8988T (cell line): ENCODE data around the gene PCDHA5.
A peak's percentile ranks its signal among the peaks of the same experiment; 100 is the strongest.
"Not testable (repeated sequence)": the region's sequence is repeated elsewhere in the genome, so short reads cannot be mapped to it uniquely, and the experiment has no call there.

Source experiments
- DNase-seq: peaks from one replicate; pipeline ENCODE4 v3.0.0; 2011

The PCDHA5 gene

DNA sequence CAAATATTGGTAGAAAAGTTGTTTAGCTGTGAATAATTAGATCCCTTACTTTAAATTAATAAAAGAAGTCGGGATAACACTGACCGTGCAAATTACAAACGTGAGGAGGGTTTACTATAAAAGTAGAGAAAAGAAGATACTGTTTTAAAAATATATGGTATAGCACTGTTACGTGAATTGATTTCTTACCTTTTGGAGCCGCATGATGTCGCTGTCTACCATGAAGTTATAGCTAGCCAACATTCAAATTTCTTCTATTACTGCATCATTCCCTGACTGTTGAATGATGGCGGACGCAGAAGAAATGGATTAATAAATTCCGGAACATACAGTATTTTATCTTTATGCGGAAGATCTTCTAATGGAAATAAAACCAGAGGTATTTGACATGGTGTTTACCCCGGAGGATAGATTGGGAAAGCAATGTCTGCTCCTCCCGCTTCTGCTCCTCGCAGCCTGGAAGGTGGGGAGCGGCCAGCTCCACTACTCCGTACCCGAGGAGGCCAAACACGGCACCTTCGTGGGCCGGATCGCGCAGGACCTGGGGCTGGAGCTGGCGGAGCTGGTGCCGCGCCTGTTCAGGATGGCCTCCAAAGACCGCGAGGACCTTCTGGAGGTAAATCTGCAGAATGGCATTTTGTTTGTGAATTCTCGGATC is 6.4 kb downstream of the PCDHA5 start, which contains the start of gene PCDHA6:
PCDHA6 (plus strand) TSS at position 257 of the 658 bp plus-strand sequence; CDS start at position 389, 132 bp downstream.
- no peak for DNase-seq

DNA sequence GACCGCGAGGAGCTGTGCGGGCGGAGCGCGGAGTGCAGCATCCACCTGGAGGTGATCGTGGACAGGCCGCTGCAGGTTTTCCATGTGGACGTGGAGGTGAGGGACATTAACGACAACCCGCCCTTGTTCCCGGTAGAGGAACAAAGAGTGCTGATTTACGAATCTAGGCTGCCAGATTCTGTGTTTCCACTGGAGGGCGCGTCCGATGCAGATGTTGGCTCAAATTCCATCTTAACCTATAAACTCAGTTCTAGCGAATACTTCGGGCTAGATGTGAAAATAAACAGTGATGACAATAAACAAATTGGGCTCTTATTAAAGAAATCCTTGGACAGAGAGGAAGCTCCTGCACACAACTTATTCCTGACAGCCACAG is 6.9 kb downstream of the PCDHA5 start:
- no peak for DNase-seq

DNA sequence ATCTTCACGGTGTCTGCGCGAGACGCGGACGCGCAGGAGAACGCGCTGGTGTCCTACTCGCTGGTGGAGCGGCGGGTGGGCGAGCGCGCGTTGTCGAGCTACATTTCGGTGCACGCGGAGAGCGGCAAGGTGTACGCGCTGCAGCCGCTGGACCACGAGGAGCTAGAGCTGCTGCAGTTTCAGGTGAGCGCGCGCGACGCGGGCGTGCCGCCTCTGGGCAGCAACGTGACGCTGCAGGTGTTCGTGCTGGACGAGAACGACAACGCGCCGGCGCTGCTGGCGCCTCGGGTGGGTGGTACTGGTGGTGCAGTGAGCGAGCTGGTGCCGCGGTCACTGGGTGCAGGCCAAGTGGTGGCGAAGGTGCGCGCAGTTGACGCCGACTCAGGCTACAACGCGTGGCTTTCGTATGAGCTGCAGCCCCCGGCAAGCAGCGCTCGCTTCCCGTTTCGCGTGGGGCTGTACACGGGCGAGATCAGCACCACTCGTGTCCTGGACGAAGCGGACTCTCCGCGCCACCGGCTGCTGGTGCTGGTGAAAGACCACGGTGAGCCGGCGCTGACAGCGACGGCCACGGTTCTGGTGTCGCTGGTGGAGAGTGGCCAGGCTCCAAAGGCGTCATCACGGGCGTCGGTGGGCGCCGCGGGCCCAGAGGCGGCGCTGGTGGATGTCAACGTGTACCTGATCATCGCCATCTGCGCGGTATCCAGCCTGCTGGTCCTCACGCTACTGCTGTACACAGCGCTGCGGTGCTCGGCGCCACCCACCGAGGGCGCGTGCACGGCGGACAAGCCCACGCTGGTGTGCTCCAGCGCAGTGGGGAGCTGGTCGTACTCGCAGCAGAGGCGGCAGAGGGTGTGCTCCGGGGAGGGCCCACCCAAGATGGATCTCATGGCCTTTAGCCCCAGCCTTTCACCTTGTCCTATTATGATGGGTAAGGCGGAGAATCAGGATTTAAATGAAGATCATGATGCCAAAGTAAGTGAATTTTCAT is 8.4 kb downstream of the PCDHA5 start:
- not testable (repeated sequence) for DNase-seq

DNA sequence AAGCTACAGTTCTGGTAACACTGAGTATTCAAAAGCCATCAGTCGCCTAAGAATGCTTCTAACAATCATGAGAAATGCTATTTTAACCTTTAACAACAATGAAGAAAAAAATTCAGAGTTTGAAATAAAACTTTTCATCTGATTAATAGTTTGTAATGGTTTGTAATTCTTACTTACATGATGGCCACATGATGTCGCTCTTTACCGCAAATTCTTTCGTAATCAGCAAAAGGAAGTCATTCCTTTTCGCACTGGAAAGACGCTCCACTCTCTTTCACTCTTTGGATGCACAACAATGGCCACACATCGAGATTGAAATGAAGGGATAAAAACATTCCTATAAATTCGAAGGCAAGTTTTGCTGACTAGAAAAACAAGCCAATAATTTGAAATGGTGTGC is 12.6 kb downstream of the PCDHA5 start, which contains the start of gene PCDHA7:
PCDHA7 (plus strand) TSS at position 277 of the 400 bp plus-strand sequence; CDS start at position 392, 115 bp downstream.
- DNase-seq, result no peak

DNA sequence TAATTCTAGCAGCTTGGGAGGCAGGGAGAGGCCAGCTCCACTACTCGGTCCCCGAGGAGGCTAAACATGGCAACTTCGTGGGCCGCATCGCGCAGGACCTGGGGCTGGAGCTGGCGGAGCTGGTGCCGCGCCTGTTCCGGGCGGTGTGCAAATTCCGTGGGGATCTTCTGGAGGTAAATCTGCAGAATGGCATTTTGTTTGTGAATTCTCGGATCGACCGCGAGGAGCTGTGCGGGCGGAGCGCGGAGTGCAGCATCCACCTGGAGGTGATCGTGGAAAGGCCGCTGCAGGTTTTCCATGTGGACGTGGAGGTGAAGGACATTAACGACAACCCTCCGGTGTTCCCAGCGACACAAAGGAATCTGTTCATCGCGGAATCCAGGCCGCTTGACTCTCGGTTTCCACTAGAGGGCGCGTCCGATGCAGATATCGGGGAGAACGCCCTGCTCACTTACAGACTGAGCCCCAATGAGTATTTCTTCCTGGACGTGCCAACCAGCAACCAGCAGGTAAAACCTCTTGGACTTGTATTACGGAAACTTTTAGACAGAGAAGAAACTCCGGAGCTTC is 13.1 kb downstream of the PCDHA5 start:
- not testable (repeated sequence) for DNase-seq

DNA sequence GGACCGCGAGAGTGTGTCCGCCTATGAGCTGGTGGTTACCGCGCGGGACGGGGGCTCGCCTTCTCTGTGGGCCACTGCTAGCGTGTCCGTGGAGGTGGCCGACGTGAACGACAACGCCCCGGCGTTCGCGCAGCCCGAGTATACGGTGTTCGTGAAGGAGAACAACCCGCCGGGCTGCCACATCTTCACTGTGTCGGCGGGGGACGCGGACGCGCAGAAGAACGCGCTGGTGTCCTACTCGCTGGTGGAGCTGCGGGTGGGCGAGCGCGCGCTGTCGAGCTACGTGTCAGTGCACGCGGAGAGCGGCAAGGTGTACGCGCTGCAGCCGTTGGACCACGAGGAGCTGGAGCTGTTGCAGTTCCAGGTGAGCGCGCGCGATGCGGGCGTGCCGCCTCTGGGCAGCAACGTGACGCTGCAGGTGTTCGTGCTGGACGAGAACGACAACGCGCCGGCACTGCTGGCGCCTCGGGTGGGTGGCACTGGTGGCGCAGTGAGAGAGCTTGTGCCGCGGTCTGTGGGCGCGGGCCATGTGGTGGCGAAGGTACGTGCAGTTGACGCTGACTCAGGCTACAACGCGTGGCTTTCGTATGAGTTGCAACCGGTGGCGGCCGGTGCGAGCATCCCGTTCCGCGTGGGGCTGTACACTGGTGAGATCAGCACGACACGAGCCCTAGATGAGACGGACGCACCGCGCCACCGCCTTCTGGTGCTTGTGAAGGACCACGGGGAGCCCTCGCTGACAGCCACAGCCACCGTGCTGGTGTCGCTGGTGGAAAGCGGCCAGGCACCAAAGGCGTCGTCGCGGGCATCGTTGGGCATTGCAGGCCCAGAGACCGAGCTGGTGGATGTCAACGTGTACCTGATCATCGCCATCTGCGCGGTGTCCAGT is 14.5 kb downstream of the PCDHA5 start:
- no peak for DNase-seq

DNA sequence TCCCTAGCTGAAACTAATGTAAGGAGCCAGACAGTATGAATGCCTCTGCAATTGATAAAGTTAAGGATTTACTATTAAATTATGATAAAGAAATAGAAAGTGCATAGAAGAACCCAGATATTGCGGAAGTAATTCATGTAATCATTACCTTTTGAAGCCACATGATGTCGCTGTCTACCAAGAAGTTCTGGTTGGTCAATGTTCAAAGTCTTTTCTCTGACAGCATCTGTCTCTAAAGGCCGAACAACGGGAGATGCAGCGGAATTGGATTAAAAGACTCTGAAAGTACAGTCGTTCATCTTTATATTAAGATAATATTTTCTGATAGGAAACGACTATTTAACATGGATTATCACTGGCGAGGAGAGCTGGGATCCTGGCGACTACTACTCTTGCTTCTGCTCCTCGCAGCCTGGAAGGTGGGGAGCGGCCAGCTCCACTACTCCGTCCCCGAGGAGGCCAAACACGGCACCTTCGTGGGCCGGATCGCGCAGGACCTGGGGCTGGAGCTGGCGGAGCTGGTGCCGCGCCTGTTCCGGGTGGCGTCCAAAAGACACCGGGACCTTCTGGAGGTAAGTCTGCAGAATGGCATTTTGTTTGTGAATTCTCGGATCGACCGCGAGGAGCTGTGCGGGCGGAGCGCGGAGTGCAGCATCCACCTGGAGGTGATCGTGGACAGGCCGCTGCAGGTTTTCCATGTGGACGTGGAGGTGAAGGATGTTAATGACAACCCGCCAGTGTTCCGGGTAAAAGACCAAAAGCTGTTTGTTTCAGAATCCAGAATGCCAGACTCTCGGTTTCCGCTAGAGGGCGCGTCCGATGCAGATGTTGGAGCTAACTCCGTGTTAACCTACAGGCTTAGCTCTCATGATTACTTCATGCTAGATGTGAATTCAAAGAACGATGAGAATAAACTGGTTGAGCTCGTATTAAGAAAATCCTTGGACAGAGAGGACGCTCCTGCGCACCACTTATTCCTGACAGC is 19.9 kb downstream of the PCDHA5 start, which contains the start of gene PCDHA8:
PCDHA8 (plus strand) TSS at position 210 of the 985 bp plus-strand sequence; CDS start at position 345, 135 bp downstream.
- DNase-seq, result peak; percentile 62

DNA sequence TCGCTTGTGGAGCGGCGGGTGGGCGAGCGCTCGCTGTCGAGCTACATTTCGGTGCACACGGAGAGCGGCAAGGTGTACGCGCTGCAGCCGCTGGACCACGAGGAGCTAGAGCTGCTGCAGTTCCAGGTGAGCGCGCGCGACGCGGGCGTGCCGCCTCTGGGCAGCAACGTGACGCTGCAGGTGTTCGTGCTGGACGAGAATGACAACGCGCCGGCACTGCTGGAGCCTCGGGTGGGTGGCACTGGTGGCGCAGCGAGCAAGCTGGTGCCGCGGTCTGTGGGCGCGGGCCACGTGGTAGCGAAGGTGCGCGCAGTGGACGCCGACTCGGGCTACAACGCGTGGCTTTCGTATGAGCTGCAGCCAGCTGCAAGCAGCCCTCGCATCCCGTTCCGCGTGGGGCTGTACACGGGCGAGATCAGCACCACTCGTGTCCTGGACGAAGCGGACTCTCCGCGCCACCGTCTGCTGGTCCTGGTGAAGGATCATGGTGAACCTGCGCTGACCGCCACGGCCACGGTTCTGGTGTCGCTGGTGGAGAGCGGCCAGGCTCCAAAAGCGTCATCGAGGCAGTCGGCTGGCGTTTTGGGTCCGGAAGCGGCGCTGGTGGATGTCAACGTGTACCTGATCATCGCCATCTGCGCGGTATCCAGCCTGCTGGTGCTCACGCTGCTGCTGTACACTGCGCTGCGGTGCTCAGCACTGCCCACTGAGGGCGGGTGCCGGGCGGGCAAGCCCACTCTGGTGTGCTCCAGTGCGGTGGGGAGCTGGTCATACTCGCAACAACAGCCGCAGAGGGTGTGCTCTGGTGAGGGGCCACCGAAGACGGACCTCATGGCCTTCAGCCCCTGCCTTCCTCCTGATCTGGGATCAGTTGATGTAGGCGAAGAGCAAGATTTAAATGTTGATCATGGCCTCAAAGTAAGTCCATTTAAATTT is 21.7 kb downstream of the PCDHA5 start:
- DNase-seq, result no peak

DNA sequence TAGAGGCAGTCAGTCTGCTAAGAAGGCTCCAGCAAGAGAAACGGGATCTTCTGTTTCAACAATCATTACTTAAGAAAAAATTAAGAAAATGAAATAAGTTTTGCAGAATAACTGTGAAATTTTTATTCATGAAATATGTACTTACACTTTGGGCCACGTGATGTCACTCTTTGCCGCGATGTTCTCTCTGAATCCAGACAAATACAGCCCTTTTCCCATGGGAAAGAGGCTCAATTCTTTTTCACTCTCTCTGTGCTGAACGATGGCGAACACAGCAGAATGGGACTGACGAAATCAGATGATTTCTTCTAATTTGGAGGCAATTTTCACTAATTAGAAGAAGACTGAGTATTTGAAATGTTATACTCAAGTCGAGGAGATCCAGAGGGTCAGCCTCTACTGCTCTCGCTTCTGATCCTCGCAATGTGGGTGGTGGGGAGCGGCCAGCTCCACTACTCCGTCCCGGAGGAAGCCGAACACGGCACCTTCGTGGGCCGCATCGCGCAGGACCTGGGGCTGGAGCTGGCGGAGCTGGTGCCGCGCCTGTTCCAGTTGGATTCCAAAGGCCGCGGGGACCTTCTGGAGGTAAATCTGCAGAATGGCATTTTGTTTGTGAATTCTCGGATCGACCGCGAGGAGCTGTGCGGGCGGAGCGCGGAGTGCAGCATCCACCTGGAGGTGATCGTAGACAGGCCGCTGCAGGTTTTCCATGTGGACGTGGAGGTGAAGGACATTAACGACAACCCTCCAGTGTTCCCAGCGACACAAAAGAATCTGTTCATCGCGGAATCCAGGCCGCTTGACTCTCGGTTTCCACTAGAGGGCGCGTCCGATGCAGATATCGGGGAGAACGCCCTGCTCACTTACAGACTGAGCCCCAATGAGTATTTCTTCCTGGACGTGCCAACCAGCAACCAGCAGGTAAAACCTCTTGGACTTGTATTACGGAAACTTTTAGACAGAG is 27.0 kb downstream of the PCDHA5 start, which contains the start of gene PCDHA9:
PCDHA9 (plus strand) TSS at position 244 of the 964 bp plus-strand sequence; CDS start at position 358, 114 bp downstream.
- not testable (repeated sequence) for DNase-seq

DNA sequence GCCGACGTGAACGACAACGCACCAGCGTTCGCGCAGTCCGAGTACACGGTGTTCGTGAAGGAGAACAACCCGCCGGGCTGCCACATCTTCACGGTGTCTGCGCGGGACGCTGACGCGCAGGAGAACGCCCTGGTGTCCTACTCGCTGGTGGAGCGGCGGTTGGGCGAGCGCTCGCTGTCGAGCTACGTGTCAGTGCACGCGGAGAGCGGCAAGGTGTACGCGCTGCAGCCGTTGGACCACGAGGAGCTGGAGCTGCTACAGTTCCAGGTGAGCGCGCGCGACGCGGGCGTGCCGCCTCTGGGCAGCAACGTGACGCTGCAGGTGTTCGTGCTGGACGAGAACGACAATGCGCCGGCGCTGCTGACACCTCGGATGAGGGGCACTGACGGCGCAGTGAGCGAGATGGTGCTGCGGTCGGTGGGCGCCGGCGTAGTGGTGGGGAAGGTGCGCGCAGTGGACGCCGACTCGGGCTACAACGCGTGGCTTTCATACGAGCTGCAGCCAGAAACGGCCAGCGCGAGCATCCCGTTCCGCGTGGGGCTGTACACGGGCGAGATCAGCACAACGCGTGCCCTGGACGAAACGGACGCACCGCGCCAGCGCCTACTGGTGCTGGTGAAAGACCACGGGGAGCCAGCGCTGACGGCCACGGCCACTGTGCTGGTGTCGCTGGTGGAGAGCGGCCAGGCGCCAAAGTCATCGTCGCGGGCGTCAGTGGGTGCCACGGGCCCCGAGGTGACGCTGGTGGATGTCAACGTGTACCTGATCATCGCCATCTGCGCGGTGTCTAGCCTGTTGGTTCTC is 28.6 kb downstream of the PCDHA5 start:
- DNase-seq, result not testable (repeated sequence)

DNA sequence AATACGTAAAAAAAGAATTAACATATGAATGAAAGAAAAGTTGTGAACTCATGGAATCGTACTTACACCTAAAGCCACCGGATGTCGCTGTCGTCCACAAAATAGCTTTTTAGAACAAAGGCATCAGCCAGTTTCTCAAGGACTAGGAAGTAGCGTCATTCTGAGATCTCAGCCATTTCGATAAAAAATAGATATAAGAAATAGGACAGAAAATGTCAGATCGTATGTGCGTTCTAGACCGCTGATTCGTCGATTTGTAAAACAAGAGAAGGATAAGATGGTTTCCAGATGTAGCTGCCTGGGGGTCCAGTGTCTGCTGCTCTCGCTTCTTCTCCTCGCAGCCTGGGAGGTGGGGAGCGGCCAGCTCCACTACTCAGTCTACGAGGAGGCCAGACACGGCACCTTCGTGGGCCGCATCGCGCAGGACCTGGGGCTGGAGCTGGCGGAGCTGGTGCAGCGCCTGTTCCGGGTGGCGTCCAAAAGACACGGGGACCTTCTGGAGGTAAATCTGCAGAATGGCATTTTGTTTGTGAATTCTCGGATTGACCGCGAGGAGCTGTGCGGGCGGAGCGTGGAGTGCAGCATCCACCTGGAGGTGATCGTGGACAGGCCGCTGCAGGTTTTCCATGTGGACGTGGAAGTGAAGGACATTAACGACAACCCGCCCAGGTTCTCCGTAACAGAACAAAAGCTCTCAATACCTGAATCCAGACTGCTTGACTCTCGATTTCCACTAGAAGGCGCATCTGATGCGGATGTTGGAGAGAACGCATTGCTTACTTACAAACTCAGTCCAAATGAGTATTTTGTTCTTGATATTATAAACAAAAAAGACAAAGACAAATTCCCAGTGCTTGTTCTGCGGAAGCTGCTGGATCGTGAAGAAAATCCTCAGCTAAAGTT is 34.6 kb downstream of the PCDHA5 start, which contains the start of gene PCDHA10:
PCDHA10 (plus strand) TSS at position 126 of the 903 bp plus-strand sequence; CDS start at position 278, 152 bp downstream.
- DNase-seq, result peak; percentile 48

DNA sequence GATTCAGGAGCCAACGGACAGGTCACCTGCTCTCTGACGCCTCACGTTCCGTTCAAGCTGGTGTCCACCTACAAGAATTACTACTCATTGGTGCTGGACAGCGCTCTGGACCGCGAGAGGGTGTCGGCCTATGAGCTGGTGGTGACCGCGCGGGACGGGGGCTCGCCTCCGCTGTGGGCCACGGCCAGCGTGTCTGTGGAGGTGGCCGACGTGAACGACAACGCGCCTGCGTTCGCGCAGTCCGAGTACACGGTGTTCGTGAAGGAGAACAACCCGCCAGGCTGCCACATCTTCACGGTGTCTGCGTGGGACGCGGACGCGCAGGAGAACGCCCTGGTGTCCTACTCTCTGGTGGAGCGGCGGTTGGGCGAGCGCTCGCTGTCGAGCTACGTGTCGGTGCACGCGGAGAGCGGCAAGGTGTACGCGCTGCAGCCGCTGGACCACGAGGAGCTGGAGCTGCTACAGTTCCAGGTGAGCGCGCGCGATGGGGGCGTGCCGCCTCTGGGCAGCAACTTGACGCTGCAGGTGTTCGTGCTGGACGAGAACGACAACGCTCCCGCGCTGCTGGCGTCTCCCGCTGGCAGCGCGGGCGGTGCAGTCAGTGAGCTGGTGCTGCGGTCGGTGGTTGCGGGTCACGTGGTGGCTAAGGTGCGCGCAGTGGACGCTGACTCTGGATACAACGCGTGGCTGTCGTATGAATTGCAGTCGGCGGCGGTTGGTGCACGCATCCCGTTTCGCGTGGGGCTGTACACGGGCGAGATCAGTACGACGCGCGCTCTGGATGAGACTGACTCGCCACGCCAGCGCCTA is 36.0 kb downstream of the PCDHA5 start:
- no peak for DNase-seq

DNA sequence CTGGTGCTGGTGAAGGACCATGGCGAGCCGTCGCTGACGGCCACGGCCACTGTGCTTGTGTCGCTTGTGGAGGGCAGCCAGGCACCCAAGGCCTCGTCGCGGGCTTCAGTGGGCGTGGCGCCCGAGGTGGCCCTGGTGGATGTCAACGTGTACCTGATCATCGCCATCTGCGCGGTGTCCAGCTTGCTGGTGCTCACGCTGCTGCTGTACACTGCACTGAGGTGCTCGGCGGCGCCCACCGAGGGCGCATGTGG is 36.5 kb downstream of the PCDHA5 start:
- no peak for DNase-seq

DNA sequence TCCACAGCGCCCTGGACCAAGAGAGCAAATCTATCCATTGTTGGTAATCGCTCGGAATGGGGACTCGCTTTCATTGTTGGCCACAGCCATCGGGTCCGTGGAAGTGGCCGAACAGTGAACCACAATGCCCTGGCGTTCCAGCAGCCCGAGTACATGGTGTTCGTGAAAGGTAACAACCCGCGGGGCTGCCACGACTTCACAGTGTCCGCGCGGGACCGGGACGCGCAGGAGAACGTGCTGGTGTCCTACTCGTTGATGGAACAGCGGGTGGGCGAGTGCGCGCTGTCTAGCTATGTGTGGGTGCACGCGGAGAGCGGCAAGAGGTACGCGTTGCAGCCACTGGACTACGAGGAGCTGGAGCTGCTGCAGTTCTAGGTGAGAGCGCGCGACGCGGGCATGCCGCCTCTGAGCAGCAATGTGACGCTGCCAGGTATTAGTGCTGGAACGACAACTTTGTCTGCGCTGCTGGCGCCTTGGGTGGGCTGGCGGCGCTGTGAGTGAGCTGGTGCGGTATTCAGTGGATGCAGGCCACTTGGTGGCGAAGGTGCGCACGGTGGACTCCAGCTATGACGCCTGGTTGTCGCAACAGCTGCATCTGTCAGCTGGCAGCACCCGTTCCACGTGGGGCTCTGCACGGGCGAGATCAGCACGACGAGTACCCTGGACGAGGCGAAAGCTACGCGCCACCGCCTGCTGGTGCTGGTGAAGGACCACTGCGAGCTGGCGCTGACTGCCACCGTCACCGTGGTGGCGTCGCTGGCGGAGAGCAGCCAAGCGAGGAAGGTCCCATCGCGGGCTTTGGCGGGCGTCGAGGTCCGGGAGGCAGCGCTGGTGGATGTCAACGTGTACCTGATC is 41.3 kb downstream of the PCDHA5 start:
- no peak for DNase-seq
